Measurements from ENCODE around the gene AQP3.

- TF ChIP-seq POLR2A (IDR thresholded peaks at IDR 0.05; ENCODE audit: low read depth, low read length): no peak
- TF ChIP-seq PAX5 (IDR thresholded peaks at IDR 0.05; ENCODE audit: insufficient read depth, low read length, severe bottlenecking): no peak
Observed at GRCh38 chr9:33435821-33436277, 11.5 kb downstream of the AQP3 start.

All from GM12891 (cell line).